SU-DHL-6 (cell line): ENCODE data around the gene ZNF618.

Experiments used
- H2AFZ ChIP-seq: fragments of 200-600 bp; sonication (generic); 2 replicates; pipeline ENCODE4 v1.6.1; 2014; ENCODE audit warnings: low read depth, mild to moderate bottlenecking, moderate library complexity, mixed read lengths, antibody characterized with exemption, low read length; ENCODE audit not compliant: severe bottlenecking
- H3F3A ChIP-seq: fragments of 200-600 bp; shearing (Covaris generic); 2 replicates; pipeline ENCODE4 v1.6.0; 2016; ENCODE audit warnings: antibody characterized with exemption, mild to moderate bottlenecking; ENCODE audit not compliant: insufficient read depth
- H3K27ac ChIP-seq: fragments of 200-600 bp; sonication (generic); 2 replicates; pipeline ENCODE4 v1.5.1; 2016; ENCODE audit warnings: low read depth, mild to moderate bottlenecking, low read length, moderate library complexity, mixed read lengths
- H3K27me3 ChIP-seq: fragments of 200-600 bp; sonication (generic), shearing (Covaris generic); 2 replicates; pipeline ENCODE4 v1.6.0; 2014; ENCODE audit warnings: mild to moderate bottlenecking, low read length
- H3K36me3 ChIP-seq: fragments of 200-600 bp; sonication (generic); 2 replicates; pipeline ENCODE4 v1.6.1; 2014; ENCODE audit warnings: mild to moderate bottlenecking, low read length, mixed read lengths
- H3K4me2 ChIP-seq: fragments of 300-600, 200-600 bp; shearing (Covaris generic), sonication (generic); 2 replicates; pipeline ENCODE4 v1.6.0; 2014; ENCODE audit warnings: low read length, low read depth, mild to moderate bottlenecking; ENCODE audit not compliant: poor library complexity, severe bottlenecking
- H3K4me3 ChIP-seq: fragments of 200-600 bp; sonication (generic); 2 replicates; pipeline ENCODE4 v1.5.1; 2014; ENCODE audit warnings: antibody characterized with exemption, low read length, mild to moderate bottlenecking, mixed read lengths; ENCODE audit not compliant: insufficient read depth, poor library complexity, severe bottlenecking
- H3K79me2 ChIP-seq: fragments of 200-600 bp; sonication (generic); 2 replicates; pipeline ENCODE4 v1.6.1; 2014; ENCODE audit warnings: mild to moderate bottlenecking, low read length, moderate library complexity; ENCODE audit not compliant: insufficient read depth
- H3K9ac ChIP-seq: fragments of 200-600 bp; sonication (generic); 2 replicates; pipeline ENCODE4 v1.7.0; 2014; ENCODE audit warnings: mild to moderate bottlenecking, low read length
- H3K9me2 ChIP-seq: fragments of 200-600 bp; sonication (generic); replicated peaks from 2 replicates; pipeline ENCODE4 v1.6.1; 2014; ENCODE audit warnings: low read length; ENCODE audit not compliant: insufficient read depth
- H3K9me3 ChIP-seq: fragments of 200-600 bp; sonication (generic); 2 replicates; pipeline ENCODE4 v1.6.1; 2014; ENCODE audit warnings: low read length, mixed read lengths; ENCODE audit not compliant: insufficient read depth
- H4K20me1 ChIP-seq: fragments of 200-600 bp; sonication (generic); 2 replicates; pipeline ENCODE4 v1.6.1; 2014; ENCODE audit warnings: low read depth, mild to moderate bottlenecking, antibody characterized with exemption, low read length, moderate library complexity, mixed read lengths
- CTCF ChIP-seq: fragments of 200-600 bp; sonication (generic); IDR thresholded peaks from one replicate; pipeline ENCODE4 v1.5.1; 2017; ENCODE audit warnings: antibody characterized with exemption, mild to moderate bottlenecking, low read length, moderate library complexity; ENCODE audit not compliant: insufficient read depth, poor library complexity, severe bottlenecking
- EZH2phosphoT487 ChIP-seq: fragments of 200-600 bp; sonication (generic), shearing (Covaris generic); conservative IDR thresholded peaks from 2 replicates; pipeline ENCODE4 v1.6.1; 2018; ENCODE audit warnings: mild to moderate bottlenecking, antibody characterized with exemption, low read length, moderate library complexity, mixed read lengths

Gene ZNF618

GRCh38 chr9:114030364-114030763 is 154.3 kb downstream of the ZNF618 start:
- Histone ChIP-seq H3K27ac (no peak overlapping the region), H4K20me1 (no peaks in the 10 kb centered on the region), H2AFZ (no peak overlapping the region), H3K4me3 (no peak overlapping the region), H3K9ac (no peak overlapping the region), H3K36me3 (no peaks in the 10 kb centered on the region), H3K27me3 (no peaks in the 10 kb centered on the region), H3K9me2 (no peaks in the 10 kb centered on the region), H3K4me2 (no peak overlapping the region), H3K79me2 (no peaks in the 10 kb centered on the region), H3F3A (no peaks in the 10 kb centered on the region), H3K9me3 (no peaks in the 10 kb centered on the region)
- TF ChIP-seq EZH2phosphoT487 = no peak

GRCh38 chr9:114031037-114031630 is 155.0 kb downstream of the ZNF618 start:
- H4K20me1 ChIP-seq = no peaks in the 10 kb centered on the region
- no peaks in the 10 kb centered on the region for H3K36me3 ChIP-seq
- H3K4me2 ChIP-seq = no peak overlapping the region
- no peak overlapping the region for H3K4me3 ChIP-seq
- no peaks in the 10 kb centered on the region for H3K9me2 ChIP-seq
- no peaks in the 10 kb centered on the region for H3F3A ChIP-seq
- H3K27ac ChIP-seq = no peak overlapping the region
- TF ChIP-seq EZH2phosphoT487 (no peak), CTCF (no peak)
- no peaks in the 10 kb centered on the region for H3K27me3 ChIP-seq
- no peak overlapping the region for H3K9ac ChIP-seq
- H3K9me3 ChIP-seq = no peaks in the 10 kb centered on the region
- no peaks in the 10 kb centered on the region for H3K79me2 ChIP-seq
- H2AFZ ChIP-seq = no peak overlapping the region

GRCh38 chr9:114031948-114032840 is 156.1 kb downstream of the ZNF618 start:
- TF ChIP-seq EZH2phosphoT487 (no peak), CTCF (no peak)
- Histone ChIP-seq H3K9ac (no peak overlapping the region), H3K36me3 (no peaks in the 10 kb centered on the region)

More at GRCh38 chr9:114031948-114032840, 156.1 kb downstream of the ZNF618 start:
- Histone ChIP-seq H3K27ac (no peak overlapping the region), H3K9me3 (no peaks in the 10 kb centered on the region), H3K79me2 (no peaks in the 10 kb centered on the region), H3F3A (no peaks in the 10 kb centered on the region), H3K4me2 (no peak overlapping the region), H2AFZ (no peak overlapping the region), H3K27me3 (no peaks in the 10 kb centered on the region), H3K9me2 (no peaks in the 10 kb centered on the region), H4K20me1 (no peaks in the 10 kb centered on the region), H3K4me3 (no peak overlapping the region)
